Endothelial cell (in vitro differentiated cells): ENCODE measurements around the gene KRT2. TPM values are rescaled to one million over a fixed set of nuclear protein-coding genes. Genes with fewer than 3 reads are reported as not detected.

Experiments
- DNase-seq: peaks from one replicate; pipeline ENCODE4 v3.0.0; 2021; ENCODE audit warnings: low spot score
- H3K27ac Mint-ChIP-seq: one replicate; pipeline ENCODE4 v1.8.0; 2021; ENCODE audit warnings: mixed read lengths, inconsistent platforms; ENCODE audit not compliant: unreplicated experiment
- H3K27me3 Mint-ChIP-seq: one replicate; pipeline ENCODE4 v1.8.0; 2021; ENCODE audit warnings: mild to moderate bottlenecking, moderate library complexity, mixed read lengths, inconsistent platforms; ENCODE audit not compliant: unreplicated experiment
- H3K36me3 Mint-ChIP-seq: one replicate; pipeline ENCODE4 v1.8.0; 2021; ENCODE audit warnings: mild to moderate bottlenecking, low read depth, mixed read lengths, inconsistent platforms; ENCODE audit not compliant: unreplicated experiment
- H3K4me1 Mint-ChIP-seq: one replicate; pipeline ENCODE4 v1.8.0; 2021; ENCODE audit warnings: mild to moderate bottlenecking, mixed read lengths, inconsistent platforms; ENCODE audit not compliant: unreplicated experiment
- H3K4me3 Mint-ChIP-seq: one replicate; pipeline ENCODE4 v1.8.0; 2021; ENCODE audit warnings: mild to moderate bottlenecking, mixed read lengths, inconsistent platforms; ENCODE audit not compliant: unreplicated experiment
- H3K9me3 Mint-ChIP-seq: one replicate; pipeline ENCODE4 v1.8.0; 2021; ENCODE audit warnings: mixed read lengths, inconsistent platforms; ENCODE audit not compliant: unreplicated experiment
- CTCF ChIP-seq: fragments of 200-600 bp; sonication (generic); IDR thresholded peaks from one replicate; pipeline ENCODE4 v1.5.0; 2021; ENCODE audit warnings: antibody characterized with exemption; ENCODE audit not compliant: unreplicated experiment
- total RNA-seq: library from RNA; stranded (reverse); fragmentation: NEBNext Ultra II Directional; extraction: Animal tissue kit (Norgen Biotek cat#: 25700); gene quantifications from one replicate; pipeline ENCODE4 v1.2.1, GENCODE V29; 2021; ENCODE audit not compliant: unreplicated experiment

The KRT2 gene
- total RNA-seq, 1 donor from 2014 or later, result not detected

- H3K4me1 Mint-ChIP-seq, result no peaks in the 10 kb centered on the region
- H3K27ac Mint-ChIP-seq, result no peak overlapping the region
- no peak for TF ChIP-seq CTCF
- peaks cover 9% of the 10 kb centered on the region for H3K27me3 Mint-ChIP-seq
- no peak for DNase-seq
- H3K36me3 Mint-ChIP-seq, result no peaks in the 10 kb centered on the region
- H3K4me3 Mint-ChIP-seq, result no peak overlapping the region
- H3K9me3 Mint-ChIP-seq, result no peaks in the 10 kb centered on the region
Observed at GRCh38 chr12:52697058-52697582, 45.1 kb upstream of the KRT2 start.

- no peak for TF ChIP-seq CTCF
- H3K4me3 Mint-ChIP-seq, result no peak overlapping the region
- DNase-seq, result no peak
- H3K27ac Mint-ChIP-seq, result no peak overlapping the region
- H3K27me3 Mint-ChIP-seq, result peaks cover 12% of the 10 kb centered on the region
- H3K4me1 Mint-ChIP-seq, result no peaks in the 10 kb centered on the region
- no peaks in the 10 kb centered on the region for H3K9me3 Mint-ChIP-seq
- H3K36me3 Mint-ChIP-seq, result no peaks in the 10 kb centered on the region
Observed at GRCh38 chr12:52696588-52696987, 44.6 kb upstream of the KRT2 start.

GRCh38 chr12:52695039-52695438, 43.0 kb upstream of the KRT2 start:
- H3K4me3 Mint-ChIP-seq, result no peak overlapping the region
- peaks cover 12% of the 10 kb centered on the region for H3K27me3 Mint-ChIP-seq
- no peak for TF ChIP-seq CTCF
- H3K36me3 Mint-ChIP-seq, result no peaks in the 10 kb centered on the region
- no peak overlapping the region for H3K27ac Mint-ChIP-seq
- no peaks in the 10 kb centered on the region for H3K9me3 Mint-ChIP-seq
- peaks cover 7% of the 10 kb centered on the region for H3K4me1 Mint-ChIP-seq
- DNase-seq, result no peak

GRCh38 chr12:52694151-52694550, 42.1 kb upstream of the KRT2 start:
- peaks cover 12% of the 10 kb centered on the region for H3K27me3 Mint-ChIP-seq
- no peak overlapping the region for H3K27ac Mint-ChIP-seq
- no peaks in the 10 kb centered on the region for H3K36me3 Mint-ChIP-seq
- H3K4me3 Mint-ChIP-seq, result no peak overlapping the region
- no peak for TF ChIP-seq CTCF
- no peak for DNase-seq
- H3K4me1 Mint-ChIP-seq, result peaks cover 7% of the 10 kb centered on the region
- no peaks in the 10 kb centered on the region for H3K9me3 Mint-ChIP-seq

GRCh38 chr12:52693261-52693660, 41.2 kb upstream of the KRT2 start:
- peaks cover 7% of the 10 kb centered on the region for H3K4me1 Mint-ChIP-seq
- no peaks in the 10 kb centered on the region for H3K36me3 Mint-ChIP-seq
- DNase-seq, result no peak
- no peak overlapping the region for H3K4me3 Mint-ChIP-seq
- TF ChIP-seq CTCF, result no peak
- no peaks in the 10 kb centered on the region for H3K9me3 Mint-ChIP-seq
- H3K27me3 Mint-ChIP-seq, result peaks cover 12% of the 10 kb centered on the region
- no peak overlapping the region for H3K27ac Mint-ChIP-seq
